HepG2 (cell line): Measurements from ENCODE around the gene MYL11. TPM values are rescaled to one million over a fixed set of nuclear protein-coding genes. Genes with fewer than 3 reads are reported as not detected.

Experiments used
- CREB1 ChIP-seq, 2 experiments: fragments of 450-650 bp in 1 of 2; IDR thresholded peaks; 2 replicates each; pipeline ENCODE4 v1.6.1; 2016 to 2017; ENCODE audit warnings: control low read depth in 1 of 2, mild to moderate bottlenecking in 1 of 2, missing compliant biosample characterization in 1 of 2, missing genetic modification characterization in 1 of 2
- GATA4 ChIP-seq: sonication (generic); IDR thresholded peaks from 2 replicates; pipeline ENCODE4 v1.6.1; 2016; ENCODE audit warnings: antibody characterized with exemption, low read depth, borderline replicate concordance
- GFI1 ChIP-seq: sonication (generic); formaldehyde crosslinking; IDR thresholded peaks from 2 replicates; pipeline ENCODE4 v1.5.0; 2020; ENCODE audit warnings: missing genetic modification reagents, mild to moderate bottlenecking, borderline replicate concordance
- GPBP1L1 ChIP-seq: sonication (generic); formaldehyde crosslinking; IDR thresholded peaks from 2 replicates; pipeline ENCODE4 v1.5.0; 2020; ENCODE audit warnings: mild to moderate bottlenecking, missing genetic modification reagents
- SIN3B ChIP-seq: fragments of 150-350 bp; IDR thresholded peaks from 2 replicates; pipeline ENCODE4 v1.6.1; 2014; ENCODE audit warnings: low read length
- SP4 ChIP-seq: sonication (generic); formaldehyde crosslinking; IDR thresholded peaks from 2 replicates; pipeline ENCODE4 v1.8.1; 2023; ENCODE audit warnings: mild to moderate bottlenecking, missing genetic modification reagents
- TP53 ChIP-seq: sonication (generic); formaldehyde crosslinking; conservative IDR thresholded peaks from 2 replicates; pipeline ENCODE4 v1.4.0; 2020; ENCODE audit warnings: missing genetic modification reagents
- ZBTB7A ChIP-seq: sonication (generic); formaldehyde crosslinking; IDR thresholded peaks from 2 replicates; pipeline ENCODE4 v1.8.0; 2022; ENCODE audit warnings: mild to moderate bottlenecking, missing genetic modification reagents
- ZNF574 ChIP-seq: sonication (generic); formaldehyde crosslinking; IDR thresholded peaks from 2 replicates; pipeline ENCODE4 v1.4.0; 2020; ENCODE audit warnings: missing genetic modification reagents
- ZNF577 ChIP-seq: sonication (generic); formaldehyde crosslinking; IDR thresholded peaks from 2 replicates; pipeline ENCODE4 v1.4.0; 2020; ENCODE audit warnings: mild to moderate bottlenecking, low read depth, missing genetic modification reagents, borderline replicate concordance
- polyA plus RNA-seq, 8 experiments: library from polyadenylated mRNA; depleted of rRNA in 3 of 8; stranded (reverse) in 7 of 8; unstranded in 1 of 8; fragments of >200 nt; fragmentation: Illumina TruSeq in 4 of 8; extraction: Trizol in 4 of 8; gene quantifications; 2 replicates each; pipeline versions ENCODE4 v1.2.1 to v1.2.3, GENCODE V29; 2011 to 2016; ENCODE audit warnings: low read depth in 4 of 8, missing spikeins in 1 of 8, mixed read lengths in 1 of 8; ENCODE audit not compliant: insufficient read depth in 1 of 8
- total RNA-seq, 5 experiments: library from RNA; depleted of rRNA; stranded (reverse); fragments of >200 nt; fragmentation: Illumina TruSeq; extraction: Trizol; gene quantifications; 2 replicates each; pipeline ENCODE4 v1.2.3, GENCODE V29; 2016; ENCODE audit warnings: low read depth in 1 of 5
- TF ChIP-seq, protein P1 (sequence below): sonication (generic); formaldehyde crosslinking; IDR thresholded peaks from 2 replicates; pipeline ENCODE4 v1.4.0; 2020; ENCODE audit warnings: mild to moderate bottlenecking, missing genetic modification reagents
- TF ChIP-seq, protein P2 (sequence below): sonication (generic); formaldehyde crosslinking; IDR thresholded peaks from 2 replicates; pipeline ENCODE4 v1.4.0; 2020; ENCODE audit warnings: missing genetic modification reagents, borderline replicate concordance

The MYL11 gene
- total and polyA plus RNA-seq, 2 of the 13 experiments (the other 11 are each of a cell fraction or from before 2014, with no cell fraction given), result not detected

DNA sequence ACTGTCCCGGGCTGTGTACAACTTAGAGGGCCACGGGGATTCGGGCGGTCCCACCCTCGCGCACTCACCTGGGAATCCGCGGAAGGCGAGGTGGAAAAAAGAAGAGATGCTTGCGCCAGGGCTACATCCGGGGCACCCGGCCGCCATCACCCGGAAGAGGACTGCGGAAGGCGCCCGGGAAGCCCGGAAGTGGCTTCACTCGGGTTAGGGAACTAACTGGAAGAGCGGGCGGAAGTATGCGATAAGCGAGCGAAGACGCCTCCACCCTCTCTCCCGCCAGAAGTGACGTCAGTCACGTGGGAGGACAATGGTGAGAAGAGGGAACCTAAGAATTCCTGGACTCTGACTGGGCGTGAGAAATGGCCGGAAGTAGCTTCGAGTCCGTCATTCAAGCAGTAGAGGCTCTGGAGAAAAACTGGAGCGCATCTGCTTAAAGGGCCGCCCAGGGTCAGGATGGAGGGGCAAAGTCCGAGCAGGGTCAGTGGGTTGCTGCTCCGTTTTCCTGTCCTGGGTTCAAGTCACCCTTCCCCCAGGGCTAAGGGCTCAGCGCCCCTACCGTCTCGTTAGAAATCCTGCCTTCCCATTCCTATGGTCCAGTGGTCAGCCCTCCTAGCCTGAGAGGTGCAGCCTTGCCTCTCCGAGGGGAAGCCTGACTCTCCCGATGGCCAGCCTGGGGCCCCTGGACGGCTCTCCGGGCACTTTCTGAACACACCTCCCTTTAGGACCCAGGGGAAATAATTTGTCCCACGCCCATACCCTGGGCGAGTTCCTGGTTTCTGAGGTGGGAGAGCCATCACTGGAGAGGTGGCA, 19.3 kb upstream of the MYL11 start, which contains the start of gene CD2BP2 (continued):
- TF ChIP-seq, protein P1, sequence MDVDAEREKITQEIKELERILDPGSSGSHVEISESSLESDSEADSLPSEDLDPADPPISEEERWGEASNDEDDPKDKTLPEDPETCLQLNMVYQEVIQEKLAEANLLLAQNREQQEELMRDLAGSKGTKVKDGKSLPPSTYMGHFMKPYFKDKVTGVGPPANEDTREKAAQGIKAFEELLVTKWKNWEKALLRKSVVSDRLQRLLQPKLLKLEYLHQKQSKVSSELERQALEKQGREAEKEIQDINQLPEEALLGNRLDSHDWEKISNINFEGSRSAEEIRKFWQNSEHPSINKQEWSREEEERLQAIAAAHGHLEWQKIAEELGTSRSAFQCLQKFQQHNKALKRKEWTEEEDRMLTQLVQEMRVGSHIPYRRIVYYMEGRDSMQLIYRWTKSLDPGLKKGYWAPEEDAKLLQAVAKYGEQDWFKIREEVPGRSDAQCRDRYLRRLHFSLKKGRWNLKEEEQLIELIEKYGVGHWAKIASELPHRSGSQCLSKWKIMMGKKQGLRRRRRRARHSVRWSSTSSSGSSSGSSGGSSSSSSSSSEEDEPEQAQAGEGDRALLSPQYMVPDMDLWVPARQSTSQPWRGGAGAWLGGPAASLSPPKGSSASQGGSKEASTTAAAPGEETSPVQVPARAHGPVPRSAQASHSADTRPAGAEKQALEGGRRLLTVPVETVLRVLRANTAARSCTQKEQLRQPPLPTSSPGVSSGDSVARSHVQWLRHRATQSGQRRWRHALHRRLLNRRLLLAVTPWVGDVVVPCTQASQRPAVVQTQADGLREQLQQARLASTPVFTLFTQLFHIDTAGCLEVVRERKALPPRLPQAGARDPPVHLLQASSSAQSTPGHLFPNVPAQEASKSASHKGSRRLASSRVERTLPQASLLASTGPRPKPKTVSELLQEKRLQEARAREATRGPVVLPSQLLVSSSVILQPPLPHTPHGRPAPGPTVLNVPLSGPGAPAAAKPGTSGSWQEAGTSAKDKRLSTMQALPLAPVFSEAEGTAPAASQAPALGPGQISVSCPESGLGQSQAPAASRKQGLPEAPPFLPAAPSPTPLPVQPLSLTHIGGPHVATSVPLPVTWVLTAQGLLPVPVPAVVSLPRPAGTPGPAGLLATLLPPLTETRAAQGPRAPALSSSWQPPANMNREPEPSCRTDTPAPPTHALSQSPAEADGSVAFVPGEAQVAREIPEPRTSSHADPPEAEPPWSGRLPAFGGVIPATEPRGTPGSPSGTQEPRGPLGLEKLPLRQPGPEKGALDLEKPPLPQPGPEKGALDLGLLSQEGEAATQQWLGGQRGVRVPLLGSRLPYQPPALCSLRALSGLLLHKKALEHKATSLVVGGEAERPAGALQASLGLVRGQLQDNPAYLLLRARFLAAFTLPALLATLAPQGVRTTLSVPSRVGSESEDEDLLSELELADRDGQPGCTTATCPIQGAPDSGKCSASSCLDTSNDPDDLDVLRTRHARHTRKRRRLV (CRISPR knock-in tag), result 0 out of 2 replicates have a peak, but pooled peaks have one; percentile 60
- TF ChIP-seq GPBP1L1, result no peak
- peak; percentile 50; the same call in 1 of the 2 replicates for TF ChIP-seq GATA4
- peak; percentile 96 for TF ChIP-seq ZNF574
- TF ChIP-seq, protein P2, sequence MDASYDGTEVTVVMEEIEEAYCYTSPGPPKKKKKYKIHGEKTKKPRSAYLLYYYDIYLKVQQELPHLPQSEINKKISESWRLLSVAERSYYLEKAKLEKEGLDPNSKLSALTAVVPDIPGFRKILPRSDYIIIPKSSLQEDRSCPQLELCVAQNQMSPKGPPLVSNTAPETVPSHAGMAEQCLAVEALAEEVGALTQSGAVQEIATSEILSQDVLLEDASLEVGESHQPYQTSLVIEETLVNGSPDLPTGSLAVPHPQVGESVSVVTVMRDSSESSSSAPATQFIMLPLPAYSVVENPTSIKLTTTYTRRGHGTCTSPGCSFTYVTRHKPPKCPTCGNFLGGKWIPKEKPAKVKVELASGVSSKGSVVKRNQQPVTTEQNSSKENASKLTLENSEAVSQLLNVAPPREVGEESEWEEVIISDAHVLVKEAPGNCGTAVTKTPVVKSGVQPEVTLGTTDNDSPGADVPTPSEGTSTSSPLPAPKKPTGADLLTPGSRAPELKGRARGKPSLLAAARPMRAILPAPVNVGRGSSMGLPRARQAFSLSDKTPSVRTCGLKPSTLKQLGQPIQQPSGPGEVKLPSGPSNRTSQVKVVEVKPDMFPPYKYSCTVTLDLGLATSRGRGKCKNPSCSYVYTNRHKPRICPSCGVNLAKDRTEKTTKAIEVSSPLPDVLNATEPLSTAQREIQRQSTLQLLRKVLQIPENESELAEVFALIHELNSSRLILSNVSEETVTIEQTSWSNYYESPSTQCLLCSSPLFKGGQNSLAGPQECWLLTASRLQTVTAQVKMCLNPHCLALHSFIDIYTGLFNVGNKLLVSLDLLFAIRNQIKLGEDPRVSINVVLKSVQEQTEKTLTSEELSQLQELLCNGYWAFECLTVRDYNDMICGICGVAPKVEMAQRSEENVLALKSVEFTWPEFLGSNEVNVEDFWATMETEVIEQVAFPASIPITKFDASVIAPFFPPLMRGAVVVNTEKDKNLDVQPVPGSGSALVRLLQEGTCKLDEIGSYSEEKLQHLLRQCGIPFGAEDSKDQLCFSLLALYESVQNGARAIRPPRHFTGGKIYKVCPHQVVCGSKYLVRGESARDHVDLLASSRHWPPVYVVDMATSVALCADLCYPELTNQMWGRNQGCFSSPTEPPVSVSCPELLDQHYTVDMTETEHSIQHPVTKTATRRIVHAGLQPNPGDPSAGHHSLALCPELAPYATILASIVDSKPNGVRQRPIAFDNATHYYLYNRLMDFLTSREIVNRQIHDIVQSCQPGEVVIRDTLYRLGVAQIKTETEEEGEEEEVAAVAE, result peak; percentile 88; the same call in 1 of the 2 replicates
- TF ChIP-seq TP53 (CRISPR knock-in tag), result peak; percentile 66; the same call in 1 of the 2 replicates
- TF ChIP-seq SIN3B, result peak; percentile 39; the same call in 1 of the 2 replicates
- TF ChIP-seq SP4 (CRISPR knock-in tag), result peak; percentile 89
- TF ChIP-seq ZNF577 (CRISPR knock-in tag), result no peak
- peak; percentile 99 for TF ChIP-seq CREB1 (IDR thresholded peaks at IDR 0.05)
- TF ChIP-seq CREB1 (CRISPR knock-in tag; IDR thresholded peaks at IDR 0.05), result peak; percentile 97
- TF ChIP-seq GFI1, result no peak
- peak; percentile 13; the same call in 1 of the 2 replicates for TF ChIP-seq ZBTB7A (CRISPR knock-in tag)
